ENCODE measurements around the gene SOX6.

The SOX6 gene

DNA sequence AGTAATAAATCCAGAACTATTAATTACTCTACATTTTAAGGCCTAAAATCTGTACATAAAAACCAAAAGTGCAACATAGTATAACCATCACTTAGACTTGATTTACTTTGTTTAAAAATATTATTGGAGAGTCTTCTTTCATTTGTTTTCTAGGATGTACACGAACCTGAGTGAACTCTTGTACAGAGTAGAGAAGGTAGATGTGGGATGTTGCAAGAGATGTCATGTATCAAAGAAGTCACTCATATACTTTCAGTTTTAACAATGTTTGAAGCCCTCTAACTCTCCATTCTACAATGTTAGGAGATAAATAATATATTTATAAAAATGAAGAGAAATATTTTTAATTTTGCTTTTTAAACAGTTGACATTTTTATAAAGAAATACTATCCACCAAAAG, 38.6 kb downstream of the SOX6 start:
- no peak for DNase-seq
- Histone ChIP-seq H3K4me3 (ENCODE audit: low read depth, low read length) (no peak overlapping the region), H3K36me3 (replicated peaks) (no peaks in the 10 kb centered on the region), H3K27ac (no peak overlapping the region), H3K27me3 (replicated peaks) (no peaks in the 10 kb centered on the region)
- TF ChIP-seq, protein P1, sequence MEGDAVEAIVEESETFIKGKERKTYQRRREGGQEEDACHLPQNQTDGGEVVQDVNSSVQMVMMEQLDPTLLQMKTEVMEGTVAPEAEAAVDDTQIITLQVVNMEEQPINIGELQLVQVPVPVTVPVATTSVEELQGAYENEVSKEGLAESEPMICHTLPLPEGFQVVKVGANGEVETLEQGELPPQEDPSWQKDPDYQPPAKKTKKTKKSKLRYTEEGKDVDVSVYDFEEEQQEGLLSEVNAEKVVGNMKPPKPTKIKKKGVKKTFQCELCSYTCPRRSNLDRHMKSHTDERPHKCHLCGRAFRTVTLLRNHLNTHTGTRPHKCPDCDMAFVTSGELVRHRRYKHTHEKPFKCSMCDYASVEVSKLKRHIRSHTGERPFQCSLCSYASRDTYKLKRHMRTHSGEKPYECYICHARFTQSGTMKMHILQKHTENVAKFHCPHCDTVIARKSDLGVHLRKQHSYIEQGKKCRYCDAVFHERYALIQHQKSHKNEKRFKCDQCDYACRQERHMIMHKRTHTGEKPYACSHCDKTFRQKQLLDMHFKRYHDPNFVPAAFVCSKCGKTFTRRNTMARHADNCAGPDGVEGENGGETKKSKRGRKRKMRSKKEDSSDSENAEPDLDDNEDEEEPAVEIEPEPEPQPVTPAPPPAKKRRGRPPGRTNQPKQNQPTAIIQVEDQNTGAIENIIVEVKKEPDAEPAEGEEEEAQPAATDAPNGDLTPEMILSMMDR (IDR thresholded peaks at IDR 0.05; ENCODE audit: low read depth, low read length, missing control alignments): no peak
- in situ Hi-C loops (cut with HindIII; ENCODE audit: low pct_ligation_motif_present, low sequenced_read_pairs): no loop called here

DNA sequence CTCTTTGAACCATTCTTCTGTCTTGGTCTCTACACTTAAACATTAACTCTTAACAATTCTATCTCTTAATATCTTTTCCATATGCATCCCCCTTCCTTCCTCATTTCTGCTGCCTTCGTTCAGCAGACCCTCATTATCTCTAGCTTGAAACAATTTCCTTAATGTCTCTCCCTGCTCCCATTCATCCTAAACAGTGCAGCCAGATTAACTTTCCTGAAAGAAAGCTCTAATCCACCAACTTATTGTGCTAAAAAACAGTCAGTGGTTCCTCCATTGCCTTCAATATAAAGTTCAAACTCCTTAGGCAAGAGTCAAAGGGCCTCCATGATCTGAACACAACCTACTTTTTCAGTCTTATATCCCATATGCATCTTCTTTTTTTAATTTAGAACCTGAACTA, 42.5 kb downstream of the SOX6 start:
- in situ Hi-C loops (cut with HindIII; ENCODE audit: low pct_ligation_motif_present, low sequenced_read_pairs): no loop called here
- no peak for DNase-seq

DNA sequence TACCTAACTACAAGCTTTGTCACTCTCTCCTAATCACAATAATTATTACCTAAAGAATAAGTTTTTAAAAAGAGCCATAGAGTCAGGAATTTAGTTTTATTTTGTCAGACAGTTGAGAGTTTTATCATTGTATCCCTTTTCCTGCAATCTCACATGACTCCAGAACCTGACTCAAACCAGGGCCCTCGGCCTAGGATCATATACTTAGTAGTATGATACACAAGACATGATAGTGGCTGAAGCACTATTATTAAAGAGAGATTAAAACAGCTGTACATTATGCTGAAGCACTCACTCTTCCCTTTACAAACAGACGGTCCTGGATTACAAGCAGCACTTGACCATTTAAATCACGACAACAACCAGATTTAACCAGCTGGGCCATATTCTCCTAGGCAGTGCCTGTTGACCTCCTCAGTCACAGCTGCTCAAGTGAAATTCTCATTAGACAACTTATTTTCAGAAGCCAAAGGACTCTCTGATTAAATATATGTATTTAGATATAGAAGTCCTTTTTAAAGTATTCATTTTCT, 44.0 kb downstream of the SOX6 start:
- Histone ChIP-seq H3K4me3 (ENCODE audit: low read depth, low read length) (no peak overlapping the region), H3K27ac (no peak overlapping the region), H3K27me3 (replicated peaks) (no peaks in the 10 kb centered on the region), H3K36me3 (replicated peaks) (no peaks in the 10 kb centered on the region)
- TF ChIP-seq, protein P1 (IDR thresholded peaks at IDR 0.05; ENCODE audit: low read depth, low read length, missing control alignments): no peak
- in situ Hi-C loops (cut with HindIII; ENCODE audit: low pct_ligation_motif_present, low sequenced_read_pairs): no loop called here
- no peak for DNase-seq

More for the DNA sequence above, 42.5 kb downstream of the SOX6 start:
- Histone ChIP-seq H3K4me3 (ENCODE audit: low read depth, low read length) (no peak overlapping the region), H3K36me3 (replicated peaks) (no peaks in the 10 kb centered on the region), H3K27me3 (replicated peaks) (no peaks in the 10 kb centered on the region), H3K27ac (no peak overlapping the region)
- TF ChIP-seq, protein P1 (IDR thresholded peaks at IDR 0.05; ENCODE audit: low read depth, low read length, missing control alignments): no peak

DNA sequence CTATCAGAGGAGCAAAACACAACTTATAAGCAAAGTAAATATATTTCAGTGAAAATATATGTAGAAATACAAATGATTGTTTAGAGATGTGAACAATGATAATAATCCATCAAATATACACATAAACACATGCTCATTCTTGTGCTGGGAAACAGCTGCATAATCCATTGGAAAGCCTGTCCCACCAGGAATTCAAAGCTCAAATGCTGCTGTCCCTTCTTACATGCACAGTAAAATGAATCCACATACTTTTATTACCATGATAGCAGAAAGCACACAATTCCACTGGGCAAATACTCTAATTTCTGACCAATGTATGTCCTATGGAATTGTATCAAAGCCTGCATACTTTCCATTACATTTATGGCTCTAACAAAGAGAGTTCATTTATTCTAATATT, 44.5 kb downstream of the SOX6 start:
- Histone ChIP-seq H3K27ac (no peak overlapping the region), H3K4me3 (ENCODE audit: low read depth, low read length) (no peak overlapping the region), H3K27me3 (replicated peaks) (no peaks in the 10 kb centered on the region), H3K36me3 (replicated peaks) (no peaks in the 10 kb centered on the region)
- TF ChIP-seq, protein P1 (IDR thresholded peaks at IDR 0.05; ENCODE audit: low read depth, low read length, missing control alignments): no peak
- no peak for DNase-seq
- in situ Hi-C loops (cut with HindIII; ENCODE audit: low pct_ligation_motif_present, low sequenced_read_pairs): no loop called here

DNA sequence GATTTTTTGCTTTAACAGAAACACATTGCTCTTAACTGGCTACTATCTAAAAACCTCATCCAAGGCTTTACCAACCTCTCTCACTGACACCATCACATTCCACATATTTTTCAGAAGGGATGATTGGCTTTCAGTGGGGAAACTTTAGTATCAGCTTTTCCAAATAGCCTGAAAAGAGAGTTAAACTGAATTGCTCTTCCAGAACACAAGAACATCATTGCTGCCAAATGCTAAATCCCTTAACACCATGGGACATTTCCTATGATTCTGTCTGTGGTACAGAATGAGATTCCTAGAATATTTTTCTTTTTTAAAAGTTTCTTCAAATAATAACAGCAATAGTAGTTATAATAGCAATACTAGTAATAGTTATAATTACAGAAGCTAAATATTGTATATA, 45.4 kb downstream of the SOX6 start:
- in situ Hi-C loops (cut with HindIII; ENCODE audit: low pct_ligation_motif_present, low sequenced_read_pairs): no loop called here
- H3K27ac ChIP-seq: no peak overlapping the region
- no peaks in the 10 kb centered on the region for H3K27me3 ChIP-seq (replicated peaks)
- TF ChIP-seq, protein P1 (IDR thresholded peaks at IDR 0.05; ENCODE audit: low read depth, low read length, missing control alignments): no peak
- DNase-seq: no peak
- H3K4me3 ChIP-seq (ENCODE audit: low read depth, low read length): no peak overlapping the region
- no peaks in the 10 kb centered on the region for H3K36me3 ChIP-seq (replicated peaks)

DNA sequence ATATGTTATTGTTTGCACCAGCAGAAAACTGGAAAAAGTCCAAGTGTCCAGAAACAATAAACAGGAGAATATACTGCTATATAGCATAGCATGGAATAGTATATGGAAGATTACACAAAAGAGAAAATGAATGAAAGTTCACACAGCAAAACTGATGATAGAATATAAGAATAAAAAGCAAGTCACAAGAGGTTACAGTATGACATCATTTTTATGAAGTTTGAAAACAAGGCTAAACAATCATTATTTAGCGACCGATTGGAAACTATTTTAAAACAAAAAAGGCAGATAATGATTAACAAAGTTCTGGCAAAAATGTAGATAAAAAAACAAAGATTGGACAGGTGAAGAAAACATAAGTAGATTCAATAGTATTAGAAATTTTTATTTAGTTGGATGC, 47.1 kb downstream of the SOX6 start:
- no peak for DNase-seq
- Histone ChIP-seq H3K36me3 (replicated peaks) (no peaks in the 10 kb centered on the region), H3K27ac (no peak overlapping the region), H3K27me3 (replicated peaks) (no peaks in the 10 kb centered on the region), H3K4me3 (ENCODE audit: low read depth, low read length) (no peak overlapping the region)
- in situ Hi-C loops (cut with HindIII; ENCODE audit: low pct_ligation_motif_present, low sequenced_read_pairs): no loop called here
- TF ChIP-seq, protein P1 (IDR thresholded peaks at IDR 0.05; ENCODE audit: low read depth, low read length, missing control alignments): no peak

Data from brain microvascular endothelial cell (primary cell).